GM23248 (cell line): ENCODE data around the gene EP400.

Experiments used
- EZH2 ChIP-seq: fragments of 200-600 bp; sonication (generic); IDR thresholded peaks from 2 replicates; pipeline ENCODE4 v1.6.1; 2018; ENCODE audit warnings: antibody characterized with exemption, mild to moderate bottlenecking; ENCODE audit not compliant: insufficient read depth, poor library complexity, severe bottlenecking
- EZH2phosphoT487 ChIP-seq: fragments of 200-600 bp; sonication (generic); IDR thresholded peaks from 2 replicates; pipeline ENCODE4 v1.6.1; 2018; ENCODE audit warnings: antibody characterized with exemption, moderate library complexity, mild to moderate bottlenecking, low read depth; ENCODE audit not compliant: insufficient read depth

DNA sequence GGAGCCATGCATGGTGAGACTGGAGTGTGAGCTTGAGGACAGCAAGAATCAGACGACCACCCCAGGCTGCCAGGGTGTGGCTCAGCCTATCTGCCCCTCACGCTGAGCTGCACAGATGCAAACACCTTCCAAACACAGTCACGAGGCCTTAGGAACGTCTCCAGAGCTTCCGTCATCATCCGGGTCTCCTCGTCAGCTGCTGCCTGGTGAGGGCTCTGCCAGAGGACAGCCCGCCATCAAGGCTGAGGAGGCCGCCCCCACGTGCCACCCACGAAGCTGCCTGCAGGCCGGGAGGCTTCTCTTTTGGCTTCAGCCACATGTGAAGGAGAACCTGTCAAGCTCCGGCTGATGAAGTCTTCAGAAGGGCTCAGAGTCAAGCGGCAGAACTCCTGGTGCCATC lies 180.9 kb downstream of the EP400 start:
- no peak for TF ChIP-seq EZH2phosphoT487
- no peak for TF ChIP-seq EZH2
